DOHH2 (cell line): ENCODE data around the gene NREP.

Experiments used
- H3F3A ChIP-seq: fragments of 200-600 bp; sonication (generic), shearing (Covaris generic); 2 replicates; pipeline ENCODE4 v1.6.0; 2016; ENCODE audit warnings: antibody characterized with exemption, mild to moderate bottlenecking; ENCODE audit not compliant: control insufficient read depth, insufficient read depth
- H3K27ac ChIP-seq: fragments of 200-600 bp; sonication (generic); 2 replicates; pipeline ENCODE4 v1.5.1; 2014; ENCODE audit warnings: low read depth, mild to moderate bottlenecking, low read length, moderate library complexity
- H3K27me3 ChIP-seq: fragments of 200-600 bp; sonication (generic); 2 replicates; pipeline ENCODE4 v1.6.1; 2014; ENCODE audit warnings: mild to moderate bottlenecking, low read length, mixed read lengths; ENCODE audit not compliant: control insufficient read depth
- H3K36me3 ChIP-seq: fragments of 200-600 bp; sonication (generic); 2 replicates; pipeline ENCODE4 v1.6.1; 2014; ENCODE audit warnings: mild to moderate bottlenecking, low read length, moderate library complexity, mixed read lengths; ENCODE audit not compliant: control insufficient read depth
- H3K4me1 ChIP-seq: fragments of 200-600 bp; sonication (generic); 2 replicates; pipeline ENCODE4 v1.6.1; 2014; ENCODE audit warnings: mild to moderate bottlenecking, low read length, mixed read lengths; ENCODE audit not compliant: control insufficient read depth
- H3K4me2 ChIP-seq: fragments of 200-600 bp; sonication (generic); 2 replicates; pipeline ENCODE4 v1.6.0; 2014; ENCODE audit warnings: mild to moderate bottlenecking, low read length, moderate library complexity
- H3K4me3 ChIP-seq: fragments of 200-600 bp; sonication (generic); 2 replicates; pipeline ENCODE4 v1.5.1; 2014; ENCODE audit warnings: mild to moderate bottlenecking, low read length, mixed read lengths
- H3K79me2 ChIP-seq: fragments of 200-600 bp; sonication (generic); 2 replicates; pipeline ENCODE4 v1.6.1; 2014; ENCODE audit warnings: mild to moderate bottlenecking, low read length, mixed read lengths; ENCODE audit not compliant: control insufficient read depth
- H3K9me2 ChIP-seq: fragments of 200-600 bp; sonication (generic); replicated peaks from 2 replicates; pipeline ENCODE4 v1.6.1; 2014; ENCODE audit warnings: mild to moderate bottlenecking, low read length, mixed read lengths; ENCODE audit not compliant: control insufficient read depth
- H3K9me3 ChIP-seq: fragments of 200-600 bp; sonication (generic); 2 replicates; pipeline ENCODE4 v1.6.1; 2014; ENCODE audit warnings: antibody characterized with exemption, low read length, mixed read lengths; ENCODE audit not compliant: control insufficient read depth, insufficient read depth
- H4K20me1 ChIP-seq: fragments of 200-600 bp; sonication (generic); 2 replicates; pipeline ENCODE4 v1.6.0; 2014; ENCODE audit warnings: low read depth, mild to moderate bottlenecking, antibody characterized with exemption, low read length, moderate library complexity; ENCODE audit not compliant: control insufficient read depth, insufficient read depth
- CTCF ChIP-seq: fragments of 200-600 bp; sonication (generic); IDR thresholded peaks from one replicate; pipeline ENCODE4 v1.5.1; 2014; ENCODE audit warnings: antibody characterized with exemption, mild to moderate bottlenecking, low read depth, low read length; ENCODE audit not compliant: poor library complexity, severe bottlenecking
- EZH2phosphoT487 ChIP-seq: fragments of 200-600 bp; sonication (generic); IDR thresholded peaks from 2 replicates; pipeline ENCODE4 v1.6.1; 2017; ENCODE audit warnings: borderline replicate concordance, mild to moderate bottlenecking, antibody characterized with exemption, low read length, moderate library complexity, mixed read lengths

The NREP gene

GRCh38 chr5:111743988-111744387, 13.0 kb downstream of the NREP start:
- H3K4me2 ChIP-seq: no peak overlapping the region
- no peak overlapping the region for H3K4me3 ChIP-seq
- TF ChIP-seq CTCF: no peak
- no peak for TF ChIP-seq EZH2phosphoT487
- no peaks in the 10 kb centered on the region for H3K9me2 ChIP-seq
- H3K79me2 ChIP-seq: peaks cover 14% of the 10 kb centered on the region
- no peaks in the 10 kb centered on the region for H3F3A ChIP-seq
- no peak overlapping the region for H3K27ac ChIP-seq
- H3K4me1 ChIP-seq: no peaks in the 10 kb centered on the region
- peaks cover 8% of the 10 kb centered on the region; the same call in 1 of the 2 replicates for H3K36me3 ChIP-seq
- H3K9me3 ChIP-seq: no peaks in the 10 kb centered on the region
- no peaks in the 10 kb centered on the region; the same call in 1 of the 2 replicates for H4K20me1 ChIP-seq
- H3K27me3 ChIP-seq: no peaks in the 10 kb centered on the region

- H3K9me3 ChIP-seq: no peaks in the 10 kb centered on the region
- no peaks in the 10 kb centered on the region for H3K27me3 ChIP-seq
- no peak overlapping the region for H3K4me2 ChIP-seq
- TF ChIP-seq CTCF (no peak), EZH2phosphoT487 (no peak)
- H3K9me2 ChIP-seq: no peaks in the 10 kb centered on the region
- peaks cover 14% of the 10 kb centered on the region for H3K79me2 ChIP-seq
- H4K20me1 ChIP-seq: no peaks in the 10 kb centered on the region; the same call in 1 of the 2 replicates
- no peaks in the 10 kb centered on the region for H3K4me1 ChIP-seq
- peaks cover 4% of the 10 kb centered on the region; the same call in 1 of the 2 replicates for H3K36me3 ChIP-seq
- H3K4me3 ChIP-seq: no peak overlapping the region
- no peaks in the 10 kb centered on the region for H3F3A ChIP-seq
- H3K27ac ChIP-seq: no peak overlapping the region
These were observed 13.5 kb downstream of the NREP start for GRCh38 chr5:111743512-111743911.

GRCh38 chr5:111742177-111742994, 14.6 kb downstream of the NREP start:
- Histone ChIP-seq H3K4me2 (no peak overlapping the region), H3K27me3 (no peaks in the 10 kb centered on the region), H3K79me2 (peaks cover 9% of the 10 kb centered on the region), H3K27ac (no peak overlapping the region), H3F3A (no peaks in the 10 kb centered on the region), H4K20me1 (no peaks in the 10 kb centered on the region; the same call in 1 of the 2 replicates), H3K9me3 (no peaks in the 10 kb centered on the region), H3K9me2 (no peaks in the 10 kb centered on the region), H3K4me3 (no peak overlapping the region), H3K4me1 (no peaks in the 10 kb centered on the region), H3K36me3 (0 out of 2 replicates have a peak, but pooled peaks cover 2% of the 10 kb centered on the region)
- TF ChIP-seq CTCF (no peak), EZH2phosphoT487 (no peak)
